ENCODE measurements around the gene BLVRA.

BLVRA gene

DNA sequence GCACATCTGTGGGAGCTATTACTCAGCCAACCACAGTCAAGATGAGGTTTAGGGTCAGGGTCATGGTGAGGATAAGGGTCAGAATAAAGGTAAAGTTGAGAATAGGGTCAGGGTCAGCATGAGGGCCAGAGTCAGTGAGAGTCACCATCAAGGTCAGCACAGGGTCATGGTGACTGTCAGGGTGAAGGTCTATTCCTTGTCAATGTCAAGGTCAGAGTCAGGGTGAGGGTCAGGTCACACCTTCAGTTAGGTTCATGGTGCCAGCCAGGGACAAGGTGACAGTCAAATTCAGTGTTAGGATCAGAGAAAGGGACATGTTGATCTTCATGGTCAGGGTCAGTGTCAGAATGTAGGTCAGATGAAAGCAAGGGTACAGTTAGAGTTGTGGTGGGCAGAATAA is 96.7 kb downstream of the BLVRA start:
- ATAC-seq (ENCODE audit: low read depth): no peak

DNA sequence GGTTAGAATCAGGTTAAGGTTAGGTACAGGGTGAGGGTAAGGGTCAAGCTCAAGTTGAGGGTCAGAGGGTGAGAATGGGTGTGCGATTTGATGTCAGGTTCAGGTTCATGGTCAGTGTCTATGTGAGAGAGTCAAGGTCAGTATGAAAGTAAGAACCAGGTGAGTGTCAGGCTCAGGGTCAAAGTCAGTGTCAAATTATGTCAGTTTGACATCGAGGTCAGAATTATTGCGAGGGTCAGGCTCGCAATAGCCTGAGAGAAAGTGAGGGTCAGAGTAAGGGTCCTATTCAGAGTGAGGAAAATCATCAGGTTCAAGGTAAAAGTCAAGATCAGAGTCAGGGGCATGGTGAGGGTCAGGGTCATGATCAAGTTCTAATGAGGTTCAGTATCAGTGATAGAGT is 97.8 kb downstream of the BLVRA start:
- Mint-ChIP-seq H3K27me3 (peaks cover 6% of the 10 kb centered on the region), H3K9me3 (peaks cover 3% of the 10 kb centered on the region), H3K4me1 (no peaks in the 10 kb centered on the region), H3K27ac (no peak overlapping the region), H3K36me3 (no peaks in the 10 kb centered on the region), H3K4me3 (no peak overlapping the region)
- DNase-seq (ENCODE audit: low spot score in 2 of 2): no peak
- no peak for ATAC-seq (ENCODE audit: low read depth)

More for the DNA sequence above, 96.7 kb downstream of the BLVRA start:
- Mint-ChIP-seq H3K36me3 (no peaks in the 10 kb centered on the region), H3K4me1 (no peaks in the 10 kb centered on the region), H3K4me3 (no peak overlapping the region), H3K9me3 (peaks cover 3% of the 10 kb centered on the region), H3K27ac (no peak overlapping the region), H3K27me3 (peaks cover 6% of the 10 kb centered on the region)
- DNase-seq (ENCODE audit: low spot score in 2 of 2): no peak

Measured in memory B cell (primary cell).